ENCODE data around the gene TBC1D22B.

DNA sequence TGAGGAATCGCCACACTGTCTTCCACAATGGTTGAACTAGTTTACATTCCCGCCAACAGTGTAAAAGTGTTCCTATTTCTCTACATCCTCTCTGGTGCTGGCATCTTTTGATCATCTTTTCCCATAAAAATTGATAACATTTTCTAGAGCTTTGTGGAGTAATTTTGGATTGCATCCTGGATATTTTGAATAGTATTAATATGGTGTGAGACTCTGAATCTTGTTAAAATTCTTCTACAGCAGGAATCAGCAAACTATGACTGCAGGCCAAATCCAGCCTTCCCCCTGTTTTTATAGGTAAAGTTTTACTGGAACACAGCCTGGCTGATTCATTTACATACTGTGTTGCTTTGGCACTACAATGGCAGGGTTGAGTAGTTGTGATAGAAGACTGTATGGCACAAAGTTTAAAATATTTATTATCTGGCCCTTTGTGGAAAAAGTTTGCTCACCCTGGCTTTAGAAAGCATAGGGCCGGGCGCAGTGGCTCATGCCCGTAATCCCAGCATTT is 81.2 kb downstream of the TBC1D22B start:
- no peak for TF ChIP-seq POLR2A (IDR thresholded peaks at IDR 0.05; ENCODE audit: low read length)
- no peak for TF ChIP-seq GATA1 (IDR thresholded peaks at IDR 0.05; ENCODE audit: low read depth, low read length)
